ENCODE data around the gene MBD4. TPM values are rescaled to one million over a fixed set of nuclear protein-coding genes. Genes with fewer than 3 reads are reported as not detected.
A peak's percentile ranks its signal among the peaks of the same experiment; 100 is the strongest.

MBD4 gene
- total and polyA plus RNA-seq, 2 of the 4 experiments (the other 2 are of a cell fraction) = 13.8 to 15.0 TPM

DNA sequence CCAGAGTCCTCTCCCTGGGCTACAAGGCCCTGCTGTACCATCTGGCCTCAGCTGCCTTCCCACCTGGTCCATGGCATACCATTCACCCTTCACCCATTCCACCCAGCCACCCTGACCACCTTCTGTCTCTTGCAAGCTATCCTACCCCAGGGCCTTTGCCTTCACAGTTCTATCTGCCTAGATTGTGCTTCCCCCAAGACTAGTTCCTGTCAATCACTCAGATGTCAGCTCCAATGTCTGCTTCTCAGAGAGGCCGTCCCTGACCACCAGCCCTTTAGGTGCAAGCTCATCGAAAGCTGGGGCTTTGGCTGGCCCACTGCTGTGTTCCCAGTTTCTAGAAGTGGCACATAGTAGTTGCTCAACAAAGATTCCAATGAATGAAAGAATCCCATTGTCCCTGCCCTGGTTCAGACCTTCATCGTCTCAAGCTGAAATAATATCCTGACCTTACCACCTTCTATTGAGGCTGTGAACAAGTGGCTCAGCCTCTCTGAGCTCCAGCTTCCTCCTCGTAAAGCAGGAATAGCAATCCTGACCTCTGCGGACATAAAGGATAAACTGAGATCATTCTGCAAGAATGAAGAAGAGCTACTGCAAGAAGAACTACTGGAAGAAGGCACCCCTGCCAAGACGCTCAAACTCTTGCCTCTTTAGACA, 27.1 kb downstream of the MBD4 start:
- Histone ChIP-seq H3K4me3 (ENCODE audit: insufficient read depth, low read depth, low read length) (no peak overlapping the region), H4K91ac (ENCODE audit: insufficient read depth, low read depth, low read length) (peak overlapping the region; percentile 75), H4K5ac (ENCODE audit: low read depth, low read length) (peak overlapping the region; percentile 38), H3K27ac (ENCODE audit: insufficient read depth, low read length) (peak overlapping the region; percentile 72), H3K18ac (ENCODE audit: low read depth, low read length) (peak overlapping the region; percentile 78), H4K8ac (ENCODE audit: low read depth in 2 of 2, low read length in 2 of 2) (peak overlapping the region; percentile 47 to 81; a peak in 3 of 4 replicates), H2BK15ac (ENCODE audit: low read depth, low read length) (peak overlapping the region; percentile 11; the same call in 2 of the 3 replicates), H3K4me2 (ENCODE audit: low read depth, low read length) (peak overlapping the region; percentile 40), H3K27me3 (ENCODE audit: control insufficient read depth, insufficient read depth, low read length) (no peaks in the 10 kb centered on the region), H3K9me1 (ENCODE audit: insufficient read depth, low read length) (peaks cover 34% of the 10 kb centered on the region), H2AFZ (replicated peaks; ENCODE audit: low read length, poor library complexity) (peak overlapping the region; percentile 37), H3K4me1 (ENCODE audit: control insufficient read depth, insufficient read depth, low read length) (peaks cover 28% of the 10 kb centered on the region), H3K36me3 (ENCODE audit: control insufficient read depth, insufficient read depth, low read length) (no peaks in the 10 kb centered on the region), H3K56ac (ENCODE audit: extremely low read depth, insufficient read depth, low read length) (peak overlapping the region; percentile 26; the same call in 1 of the 2 replicates), H3K23ac (ENCODE audit: low read depth, low read length) (peak overlapping the region; percentile 50), H3K9ac (ENCODE audit: low read depth, low read length) (peak overlapping the region; percentile 35), H2BK20ac (ENCODE audit: low read depth, low read length) (peak overlapping the region; percentile 68), H3K79me1 (ENCODE audit: low read depth in 1 of 2, low read length in 2 of 2) (peaks cover 0 to 8% of the 10 kb centered on the region in 2 experiments; a peak in 1 of 4 replicates), H2BK5ac (ENCODE audit: low read depth, low read length, poor library complexity, severe bottlenecking) (peak overlapping the region; percentile 87), H2AK5ac (ENCODE audit: low read depth, low read length) (peak overlapping the region; percentile 99), H3K4ac (ENCODE audit: low read depth, low read length) (peak overlapping the region; percentile 92), H4K20me1 (ENCODE audit: insufficient read depth, low read length) (peaks cover 11% of the 10 kb centered on the region), H2BK120ac (ENCODE audit: low read depth, low read length) (peak overlapping the region; percentile 91), H3K14ac (replicated peaks; ENCODE audit: low read depth, low read length) (peak overlapping the region; percentile 96), H2AK9ac (replicated peaks; ENCODE audit: low read depth, low read length, poor library complexity) (no peak overlapping the region), H3K9me3 (ENCODE audit: control insufficient read depth, insufficient read depth, low read length) (no peaks in the 10 kb centered on the region)
- 67% methylated on average over 3 of the region's 6 CpGs; no CpG with 5 or more reads in 1 of the 2 experiments for WGBS, 2 experiments (ENCODE audit: extremely low coverage in 2 of 2, insufficient read length in 1 of 2)
- ChIA-PET POLR2A (ENCODE audit: unreplicated experiment) (no interaction called here), CTCF (interaction anchor here (1.1 to 1.4 kb wide), 2 partner anchors 13 to 29 kb away, joined by 3 to 4 read pairs; no protein-coding TSS in a partner anchor)
- intact Hi-C loops (cut with micrococcal nuclease) (no loop called here), in situ Hi-C loops (cut with MboI; ENCODE audit: low sequenced_read_pairs) (no loop called here), dilution Hi-C loops (cut with HindIII; ENCODE audit: low sequenced_read_pairs, unreplicated experiment) (no loop called here)
- no TSS peak for BruUV-seq (replicated peaks)
- TF ChIP-seq CEBPB (IDR thresholded peaks at IDR 0.05; ENCODE audit: low read depth, low read length) (no peak), RCOR1 (IDR thresholded peaks at IDR 0.05; ENCODE audit: insufficient replicate concordance, low read length) (peak; percentile 27)
- DNase-seq (peak; percentile 88), ATAC-seq (ENCODE audit: low read depth) (peak; percentile 58)

Data from IMR-90 (cell line).